ENCODE data around the gene GLIS1. TPM values are rescaled to one million over a fixed set of nuclear protein-coding genes. Genes with fewer than 3 reads are reported as not detected.

The GLIS1 gene
- total and polyA plus RNA-seq, 3 experiments from 2014 or later, result 0.18 TPM; not detected in 2

- H3K4me1 ChIP-seq (ENCODE audit: insufficient read depth, low read length), result no peaks in the 10 kb centered on the region
- no peak overlapping the region for H3K4me3 Mint-ChIP-seq
- H3K27ac ChIP-seq (ENCODE audit: low read depth, low read length), result no peak overlapping the region
- CTCF ChIA-PET, result no interaction called here
- H3K27me3 ChIP-seq (ENCODE audit: insufficient read depth, low read length, poor library complexity, severe bottlenecking), result peaks cover 2% of the 10 kb centered on the region
- DNase-seq, result no peak
- peaks cover 0 to 1% (median 0%) of the 10 kb centered on the region in 3 donors for H3K36me3 Mint-ChIP-seq
- no peaks in the 10 kb centered on the region for H3K9me3 Mint-ChIP-seq
- no peak overlapping the region for H3K4me3 ChIP-seq (ENCODE audit: low read length)
- no peaks in the 10 kb centered on the region for H3K36me3 ChIP-seq (ENCODE audit: insufficient read depth, low read length)
- H3K27ac Mint-ChIP-seq, result no peak overlapping the region
- no peaks in the 10 kb centered on the region for H3K4me1 Mint-ChIP-seq
- H3K9me3 ChIP-seq (ENCODE audit: low read length), result no peaks in the 10 kb centered on the region
- H3K27me3 Mint-ChIP-seq, result peaks cover 13 to 36% of the 10 kb centered on the region in 2 donors
- POLR2A ChIA-PET, result no interaction called here
Measured at GRCh38 chr1:53731043-53731600, 7.8 kb downstream of the GLIS1 start.

GRCh38 chr1:53730224-53730865 is 8.6 kb downstream of the GLIS1 start:
- Mint-ChIP-seq H3K9me3 (no peaks in the 10 kb centered on the region), H3K4me3 (no peak overlapping the region), H3K36me3 (peaks cover 0 to 1% (median 0%) of the 10 kb centered on the region in 3 donors), H3K27me3 (peaks cover 11 to 30% of the 10 kb centered on the region in 2 donors), H3K4me1 (no peaks in the 10 kb centered on the region), H3K27ac (no peak overlapping the region)
- H3K4me1 ChIP-seq (ENCODE audit: insufficient read depth, low read length), result no peaks in the 10 kb centered on the region
- ChIA-PET POLR2A (no interaction called here), CTCF (no interaction called here)
- no peak overlapping the region for H3K4me3 ChIP-seq (ENCODE audit: low read length)
- H3K27ac ChIP-seq (ENCODE audit: low read depth, low read length), result no peak overlapping the region
- H3K9me3 ChIP-seq (ENCODE audit: low read length), result no peaks in the 10 kb centered on the region
- H3K27me3 ChIP-seq (ENCODE audit: insufficient read depth, low read length, poor library complexity, severe bottlenecking), result no peaks in the 10 kb centered on the region
- DNase-seq, result no peak
- no peaks in the 10 kb centered on the region for H3K36me3 ChIP-seq (ENCODE audit: insufficient read depth, low read length)

- Histone ChIP-seq H3K27ac (ENCODE audit: low read depth, low read length) (no peak overlapping the region), H3K4me3 (ENCODE audit: low read length) (no peak overlapping the region), H3K27me3 (ENCODE audit: insufficient read depth, low read length, poor library complexity, severe bottlenecking) (no peaks in the 10 kb centered on the region), H3K36me3 (ENCODE audit: insufficient read depth, low read length) (no peaks in the 10 kb centered on the region), H3K9me3 (ENCODE audit: low read length) (no peaks in the 10 kb centered on the region), H3K4me1 (ENCODE audit: insufficient read depth, low read length) (no peaks in the 10 kb centered on the region)
- H3K27ac Mint-ChIP-seq, result no peak overlapping the region
- peaks cover 11 to 23% of the 10 kb centered on the region in 2 donors for H3K27me3 Mint-ChIP-seq
- CTCF ChIA-PET, result no interaction called here
- H3K4me3 Mint-ChIP-seq, result no peak overlapping the region
- peaks cover 0 to 1% (median 0%) of the 10 kb centered on the region in 3 donors for H3K36me3 Mint-ChIP-seq
- DNase-seq, result no peak
- H3K4me1 Mint-ChIP-seq, result no peaks in the 10 kb centered on the region
- POLR2A ChIA-PET, result no interaction called here
- H3K9me3 Mint-ChIP-seq, result no peaks in the 10 kb centered on the region
Measured at GRCh38 chr1:53729456-53730223, 9.3 kb downstream of the GLIS1 start.

GRCh38 chr1:53728702-53729455 is 10.1 kb downstream of the GLIS1 start:
- Histone ChIP-seq H3K4me3 (ENCODE audit: low read length) (no peak overlapping the region), H3K27me3 (ENCODE audit: insufficient read depth, low read length, poor library complexity, severe bottlenecking) (no peaks in the 10 kb centered on the region), H3K36me3 (ENCODE audit: insufficient read depth, low read length) (no peaks in the 10 kb centered on the region), H3K4me1 (ENCODE audit: insufficient read depth, low read length) (no peaks in the 10 kb centered on the region), H3K27ac (ENCODE audit: low read depth, low read length) (no peak overlapping the region), H3K9me3 (ENCODE audit: low read length) (no peaks in the 10 kb centered on the region)
- peaks cover 10 to 18% of the 10 kb centered on the region in 2 donors for H3K27me3 Mint-ChIP-seq
- H3K36me3 Mint-ChIP-seq, result peaks cover 0 to 1% (median 0%) of the 10 kb centered on the region in 3 donors
- H3K4me1 Mint-ChIP-seq, result no peaks in the 10 kb centered on the region
- CTCF ChIA-PET, result no interaction called here
- POLR2A ChIA-PET, result no interaction called here
- H3K9me3 Mint-ChIP-seq, result no peaks in the 10 kb centered on the region
- no peak for DNase-seq
- H3K27ac Mint-ChIP-seq, result no peak overlapping the region
- no peak overlapping the region for H3K4me3 Mint-ChIP-seq

- CTCF ChIA-PET, result no interaction called here
Measured at GRCh38 chr1:53728196-53728595, 10.8 kb downstream of the GLIS1 start.

GRCh38 chr1:53727461-53728092 is 11.4 kb downstream of the GLIS1 start:
- H3K27me3 Mint-ChIP-seq, result peaks cover 8 to 11% of the 10 kb centered on the region in 2 donors
- no peaks in the 10 kb centered on the region for H3K9me3 Mint-ChIP-seq
- Histone ChIP-seq H3K27ac (ENCODE audit: low read depth, low read length) (no peak overlapping the region), H3K4me3 (ENCODE audit: low read length) (no peak overlapping the region), H3K4me1 (ENCODE audit: insufficient read depth, low read length) (no peaks in the 10 kb centered on the region), H3K9me3 (ENCODE audit: low read length) (no peaks in the 10 kb centered on the region), H3K27me3 (ENCODE audit: insufficient read depth, low read length, poor library complexity, severe bottlenecking) (no peaks in the 10 kb centered on the region), H3K36me3 (ENCODE audit: insufficient read depth, low read length) (no peaks in the 10 kb centered on the region)
- H3K4me1 Mint-ChIP-seq, result no peaks in the 10 kb centered on the region
- H3K4me3 Mint-ChIP-seq, result no peak overlapping the region
- no peak for DNase-seq
- POLR2A ChIA-PET, result no interaction called here
- H3K27ac Mint-ChIP-seq, result no peak overlapping the region
- H3K36me3 Mint-ChIP-seq, result peaks cover 0 to 1% (median 0%) of the 10 kb centered on the region in 3 donors
- CTCF ChIA-PET, result no interaction called here

More at GRCh38 chr1:53728196-53728595, 10.8 kb downstream of the GLIS1 start:
- H3K4me3 ChIP-seq (ENCODE audit: low read length), result no peak overlapping the region
- peaks cover 11% of the 10 kb centered on the region in 2 donors for H3K27me3 Mint-ChIP-seq
- POLR2A ChIA-PET, result no interaction called here
- H3K36me3 ChIP-seq (ENCODE audit: insufficient read depth, low read length), result no peaks in the 10 kb centered on the region
- no peaks in the 10 kb centered on the region for H3K4me1 Mint-ChIP-seq
- no peaks in the 10 kb centered on the region for H3K4me1 ChIP-seq (ENCODE audit: insufficient read depth, low read length)
- H3K9me3 ChIP-seq (ENCODE audit: low read length), result no peaks in the 10 kb centered on the region
- H3K36me3 Mint-ChIP-seq, result peaks cover 0 to 1% (median 0%) of the 10 kb centered on the region in 3 donors
- H3K4me3 Mint-ChIP-seq, result no peak overlapping the region
- no peak for DNase-seq
- no peak overlapping the region for H3K27ac ChIP-seq (ENCODE audit: low read depth, low read length)
- H3K27me3 ChIP-seq (ENCODE audit: insufficient read depth, low read length, poor library complexity, severe bottlenecking), result no peaks in the 10 kb centered on the region
- H3K27ac Mint-ChIP-seq, result no peak overlapping the region
- H3K9me3 Mint-ChIP-seq, result no peaks in the 10 kb centered on the region

- Mint-ChIP-seq H3K27ac (no peak overlapping the region), H3K4me1 (no peaks in the 10 kb centered on the region), H3K36me3 (peaks cover 0 to 1% (median 0%) of the 10 kb centered on the region in 3 donors), H3K9me3 (no peaks in the 10 kb centered on the region), H3K27me3 (peaks cover 6 to 8% of the 10 kb centered on the region in 2 donors), H3K4me3 (no peak overlapping the region)
- Histone ChIP-seq H3K9me3 (ENCODE audit: low read length) (no peaks in the 10 kb centered on the region), H3K36me3 (ENCODE audit: insufficient read depth, low read length) (no peaks in the 10 kb centered on the region), H3K27ac (ENCODE audit: low read depth, low read length) (no peak overlapping the region), H3K27me3 (ENCODE audit: insufficient read depth, low read length, poor library complexity, severe bottlenecking) (no peaks in the 10 kb centered on the region), H3K4me3 (ENCODE audit: low read length) (no peak overlapping the region), H3K4me1 (ENCODE audit: insufficient read depth, low read length) (no peaks in the 10 kb centered on the region)
- POLR2A ChIA-PET, result no interaction called here
- DNase-seq, result no peak
- CTCF ChIA-PET, result no interaction called here
Measured at GRCh38 chr1:53726009-53726600, 12.9 kb downstream of the GLIS1 start.
